LNCAP (cell line): Measurements from ENCODE around the gene SSU72.

ENCODE experiments used
- TF ChIP-seq, protein P1 (sequence below): fragments of 450-650 bp; IDR thresholded peaks from 2 replicates; pipeline ENCODE4 v1.5.1; 2017; ENCODE audit warnings: mild to moderate bottlenecking

Gene SSU72

DNA sequence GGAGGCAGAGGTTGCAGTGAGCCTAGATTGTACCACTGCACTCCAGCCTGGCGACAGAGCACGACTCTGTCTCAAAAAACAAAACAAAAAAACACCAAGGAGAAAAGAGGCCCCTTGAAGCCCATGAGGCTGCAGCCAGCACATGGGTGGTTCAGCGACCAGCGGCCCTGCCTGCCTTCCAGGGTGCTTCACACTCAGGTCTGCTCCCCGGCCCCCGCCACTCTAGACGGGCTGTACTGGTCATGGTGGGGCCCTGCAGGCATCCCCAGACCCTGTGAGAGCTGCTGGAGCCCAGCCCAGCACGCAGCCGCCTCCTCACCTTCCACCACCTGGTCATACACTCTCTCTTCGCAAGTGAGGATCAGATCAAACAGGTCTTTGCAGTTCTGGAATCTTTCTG lies 30.1 kb downstream of the SSU72 start:
- TF ChIP-seq, protein P1, sequence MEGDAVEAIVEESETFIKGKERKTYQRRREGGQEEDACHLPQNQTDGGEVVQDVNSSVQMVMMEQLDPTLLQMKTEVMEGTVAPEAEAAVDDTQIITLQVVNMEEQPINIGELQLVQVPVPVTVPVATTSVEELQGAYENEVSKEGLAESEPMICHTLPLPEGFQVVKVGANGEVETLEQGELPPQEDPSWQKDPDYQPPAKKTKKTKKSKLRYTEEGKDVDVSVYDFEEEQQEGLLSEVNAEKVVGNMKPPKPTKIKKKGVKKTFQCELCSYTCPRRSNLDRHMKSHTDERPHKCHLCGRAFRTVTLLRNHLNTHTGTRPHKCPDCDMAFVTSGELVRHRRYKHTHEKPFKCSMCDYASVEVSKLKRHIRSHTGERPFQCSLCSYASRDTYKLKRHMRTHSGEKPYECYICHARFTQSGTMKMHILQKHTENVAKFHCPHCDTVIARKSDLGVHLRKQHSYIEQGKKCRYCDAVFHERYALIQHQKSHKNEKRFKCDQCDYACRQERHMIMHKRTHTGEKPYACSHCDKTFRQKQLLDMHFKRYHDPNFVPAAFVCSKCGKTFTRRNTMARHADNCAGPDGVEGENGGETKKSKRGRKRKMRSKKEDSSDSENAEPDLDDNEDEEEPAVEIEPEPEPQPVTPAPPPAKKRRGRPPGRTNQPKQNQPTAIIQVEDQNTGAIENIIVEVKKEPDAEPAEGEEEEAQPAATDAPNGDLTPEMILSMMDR = no peak

DNA sequence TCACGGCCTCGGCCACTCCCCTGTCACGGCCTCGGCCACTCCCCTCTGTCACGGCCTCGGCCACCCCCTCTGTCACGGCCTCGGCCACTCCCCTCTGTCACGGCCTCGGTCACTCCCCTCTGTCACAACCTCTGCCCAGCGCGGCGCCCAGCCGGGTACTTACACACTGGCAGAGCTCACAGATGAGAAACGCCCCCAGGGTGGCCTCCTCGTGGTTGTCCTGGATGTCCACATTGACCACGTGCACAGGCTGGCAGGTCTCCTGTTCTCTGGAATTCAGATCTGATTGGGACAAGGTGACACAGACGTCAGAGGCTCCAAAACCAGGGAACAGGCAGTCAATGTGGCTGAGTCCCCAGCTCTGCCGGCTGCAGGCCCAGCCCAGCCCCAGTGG lies 31.0 kb downstream of the SSU72 start:
- TF ChIP-seq, protein P1 = no peak

DNA sequence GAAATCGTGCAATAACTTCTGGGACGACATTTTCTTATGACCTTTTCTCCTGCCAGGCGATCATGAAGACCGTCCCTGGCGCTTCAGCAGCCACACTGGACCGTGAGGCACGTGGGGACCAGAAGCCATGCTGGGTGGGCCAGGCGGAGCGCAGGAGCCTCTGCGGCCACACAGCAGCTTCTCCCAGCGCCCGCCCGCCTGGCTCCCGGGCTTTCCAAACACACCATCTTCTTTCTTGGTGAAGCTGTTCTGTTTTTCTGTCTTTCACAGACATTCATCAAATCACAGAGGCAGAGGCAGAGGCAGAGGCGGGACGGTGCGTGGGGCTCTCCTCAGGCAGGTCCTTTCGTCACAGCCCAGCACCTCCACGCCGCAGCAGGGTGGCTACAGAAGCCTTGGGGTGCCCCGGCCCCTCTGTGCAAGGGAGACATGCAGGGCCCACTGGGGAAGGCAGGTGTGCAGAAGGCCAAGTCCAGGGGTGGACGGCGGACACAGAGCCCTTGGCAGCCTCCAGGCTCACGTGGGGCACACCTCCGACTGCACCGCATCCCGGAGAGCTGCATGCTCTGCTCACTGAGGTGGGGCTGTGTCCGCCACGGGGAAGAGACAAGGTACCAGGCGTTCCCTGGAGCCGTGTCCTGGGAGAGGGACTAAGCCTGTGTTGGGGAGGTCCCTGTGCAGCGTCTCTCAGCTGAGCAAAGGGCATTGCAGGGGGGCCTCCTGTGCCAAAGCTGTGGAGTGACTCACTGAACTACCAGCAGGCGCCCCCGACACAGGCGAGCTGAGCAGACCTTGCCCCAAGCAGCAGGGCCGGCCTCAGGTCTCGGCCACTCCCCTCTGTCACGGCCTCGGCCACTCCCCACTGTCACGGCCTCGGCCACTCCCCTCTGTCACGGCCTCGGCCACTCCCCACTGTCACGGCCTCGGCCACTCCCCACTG lies 31.6 kb downstream of the SSU72 start:
- TF ChIP-seq, protein P1 = no peak

DNA sequence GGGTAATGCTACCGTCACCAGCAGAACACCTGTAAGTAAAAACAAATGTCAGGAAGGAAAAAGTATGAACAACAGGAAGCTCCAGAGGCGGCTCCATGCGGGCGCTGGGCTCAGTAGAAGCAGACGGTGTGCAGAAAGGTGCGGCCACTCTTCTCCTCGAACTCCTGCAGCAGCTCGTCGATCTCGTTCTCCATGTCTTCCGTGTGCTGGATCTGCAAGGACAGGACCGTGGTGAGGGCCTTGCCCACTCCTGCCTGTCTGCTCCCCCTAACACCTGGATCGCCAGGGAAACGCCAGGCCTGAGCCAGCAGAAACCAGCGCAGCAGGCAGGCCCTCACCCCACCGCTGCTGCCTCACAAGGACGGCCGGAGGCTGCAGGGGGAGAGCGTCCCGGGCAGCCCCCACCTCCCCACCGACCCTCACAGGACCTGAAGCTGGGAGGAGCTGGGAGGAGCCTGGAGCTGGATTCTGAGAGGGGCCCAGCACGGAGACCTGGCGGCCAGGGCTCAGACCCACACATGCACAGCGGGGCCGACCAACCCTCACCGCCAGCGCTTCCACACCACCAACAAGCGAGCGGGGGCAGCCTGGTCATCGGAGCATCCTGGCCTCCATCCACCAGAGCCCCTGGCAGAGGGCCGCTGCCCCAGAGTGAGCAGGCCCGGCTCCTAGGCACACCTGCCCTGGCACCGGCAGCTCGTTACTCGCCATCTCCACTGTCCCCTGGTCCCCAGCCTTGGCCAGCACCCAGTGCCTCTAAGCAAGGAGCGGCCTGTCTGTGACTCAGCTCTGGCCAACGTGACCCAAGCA lies 32.5 kb downstream of the SSU72 start:
- TF ChIP-seq, protein P1 = no peak

DNA sequence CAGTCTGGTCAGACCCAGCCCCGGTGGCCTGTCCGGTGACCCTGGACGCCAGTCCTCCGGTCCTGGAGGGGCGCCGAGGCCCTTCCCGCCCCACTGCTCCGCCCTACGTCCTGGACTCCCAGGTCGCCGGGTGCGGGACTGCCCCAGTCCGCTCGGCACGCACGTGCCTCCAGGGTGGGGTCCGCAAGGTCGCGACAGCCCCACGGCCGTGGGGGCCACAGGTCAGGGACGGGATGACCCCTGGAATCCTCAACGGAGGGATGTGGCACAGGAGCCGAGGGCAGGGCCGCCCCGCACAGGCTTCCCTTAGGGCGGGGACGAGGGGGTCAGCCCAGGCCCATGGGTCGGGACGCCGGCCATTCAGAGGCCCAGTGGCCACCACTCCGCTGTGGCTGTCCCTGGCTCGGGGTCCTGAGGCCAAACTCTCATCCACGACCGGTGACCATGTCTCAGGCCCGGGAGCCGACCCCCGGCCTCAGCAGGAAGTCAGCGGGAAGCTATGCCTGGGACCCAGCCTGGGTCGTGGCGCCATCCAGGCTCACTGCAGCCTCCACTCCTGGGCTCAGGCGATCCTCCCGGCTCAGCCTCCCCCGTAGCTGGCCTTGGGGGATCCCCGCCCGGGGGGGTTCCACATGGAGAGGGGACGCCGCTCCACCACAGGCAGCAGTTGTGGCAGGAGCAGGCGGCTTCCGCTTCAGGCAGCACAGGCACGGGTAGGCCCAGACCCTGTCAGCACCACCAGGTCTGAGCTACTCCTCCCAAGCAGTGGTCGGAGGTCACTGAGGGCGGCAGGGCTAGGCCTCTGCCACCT lies 33.6 kb downstream of the SSU72 start:
- TF ChIP-seq, protein P1 = no peak

DNA sequence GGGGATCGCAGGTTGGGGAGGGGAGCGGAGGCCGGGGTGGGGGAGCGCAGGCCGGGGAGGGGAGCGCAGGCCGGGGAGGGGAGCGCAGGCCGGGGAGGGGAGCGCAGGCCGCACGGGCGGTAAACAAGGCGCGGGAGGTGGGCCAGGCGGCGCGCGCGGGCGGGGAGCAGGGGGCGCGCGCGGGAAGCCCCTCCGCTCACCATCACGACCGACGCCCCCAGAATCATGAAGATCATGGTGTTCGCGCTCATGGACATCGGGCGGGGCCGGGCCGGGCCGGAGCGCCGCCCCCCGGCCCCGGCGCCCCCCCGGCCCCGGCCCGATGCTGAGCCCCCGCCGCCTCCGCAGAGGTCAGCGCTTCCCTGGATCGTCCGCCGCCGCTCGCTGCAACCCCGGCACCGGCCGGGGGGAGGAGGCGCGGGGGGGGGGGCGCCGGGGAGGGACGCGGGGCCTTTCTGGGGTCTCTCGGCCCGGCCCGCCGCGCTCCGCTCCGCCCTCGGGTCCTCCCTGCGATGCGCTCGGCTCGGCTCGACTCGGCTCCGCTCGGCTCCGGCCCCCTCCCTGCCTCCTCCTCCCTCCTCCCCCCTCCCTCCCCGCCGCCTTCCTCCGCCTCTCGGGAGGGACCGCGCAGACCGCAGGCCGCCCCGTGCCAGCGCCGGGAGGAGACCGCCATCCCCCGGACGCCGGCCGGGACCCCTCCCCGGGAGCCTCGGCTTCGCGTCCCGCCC lies 34.4 kb downstream of the SSU72 start, which contains the start of gene TMEM240:
TSS of gene TMEM240 (minus strand) at position 535 of the 728 bp plus-strand sequence. CDS start at position 257, 278 bp downstream.
- TF ChIP-seq, protein P1 = no peak
